ENCODE measurements around the gene CDK19. TPM values are rescaled to one million over a fixed set of nuclear protein-coding genes. Genes with fewer than 3 reads are reported as not detected.

Gene CDK19
- total RNA-seq, 1 donor from 2014 or later = 21.8 TPM

- Histone ChIP-seq H4K20me1 (ENCODE audit: insufficient read depth, low read length) (peaks cover 4% of the 10 kb centered on the region), H3K9ac (ENCODE audit: low read length) (no peak overlapping the region), H3K4me3 (ENCODE audit: insufficient read depth, low read depth, low read length) (no peak overlapping the region), H3K27me3 (ENCODE audit: insufficient read depth, low read length) (no peaks in the 10 kb centered on the region), H3K27ac (ENCODE audit: low read depth, low read length) (no peak overlapping the region), H3K36me3 (ENCODE audit: insufficient read depth, low read length) (no peaks in the 10 kb centered on the region), H2AFZ (ENCODE audit: low read depth, low read length) (no peak overlapping the region), H3K4me2 (ENCODE audit: low read length) (no peak overlapping the region), H3K9me3 (ENCODE audit: insufficient read depth, low read depth, low read length) (peaks cover 4% of the 10 kb centered on the region), H3K79me2 (ENCODE audit: insufficient read depth, low read length) (no peaks in the 10 kb centered on the region), H3K4me1 (ENCODE audit: insufficient read depth, low read length) (no peaks in the 10 kb centered on the region)
- Mint-ChIP-seq H3K4me1 (ENCODE audit: low read depth, unreplicated experiment) (peaks cover 2% of the 10 kb centered on the region), H3K36me3 (ENCODE audit: low read depth, unreplicated experiment) (peaks cover 8% of the 10 kb centered on the region), H3K4me3 (ENCODE audit: unreplicated experiment) (no peak overlapping the region), H3K27ac (ENCODE audit: unreplicated experiment) (no peak overlapping the region), H3K9me3 (ENCODE audit: unreplicated experiment) (peaks cover 8% of the 10 kb centered on the region), H3K27me3 (ENCODE audit: low read depth, unreplicated experiment) (no peaks in the 10 kb centered on the region)
- FAIRE-seq = no peak
- no peak for DNase-seq (ENCODE audit: low read depth)
- no peak for TF ChIP-seq EZH2 (IDR thresholded peaks at IDR 0.05; ENCODE audit: insufficient read depth, low read length)
- TF ChIP-seq, protein P1, sequence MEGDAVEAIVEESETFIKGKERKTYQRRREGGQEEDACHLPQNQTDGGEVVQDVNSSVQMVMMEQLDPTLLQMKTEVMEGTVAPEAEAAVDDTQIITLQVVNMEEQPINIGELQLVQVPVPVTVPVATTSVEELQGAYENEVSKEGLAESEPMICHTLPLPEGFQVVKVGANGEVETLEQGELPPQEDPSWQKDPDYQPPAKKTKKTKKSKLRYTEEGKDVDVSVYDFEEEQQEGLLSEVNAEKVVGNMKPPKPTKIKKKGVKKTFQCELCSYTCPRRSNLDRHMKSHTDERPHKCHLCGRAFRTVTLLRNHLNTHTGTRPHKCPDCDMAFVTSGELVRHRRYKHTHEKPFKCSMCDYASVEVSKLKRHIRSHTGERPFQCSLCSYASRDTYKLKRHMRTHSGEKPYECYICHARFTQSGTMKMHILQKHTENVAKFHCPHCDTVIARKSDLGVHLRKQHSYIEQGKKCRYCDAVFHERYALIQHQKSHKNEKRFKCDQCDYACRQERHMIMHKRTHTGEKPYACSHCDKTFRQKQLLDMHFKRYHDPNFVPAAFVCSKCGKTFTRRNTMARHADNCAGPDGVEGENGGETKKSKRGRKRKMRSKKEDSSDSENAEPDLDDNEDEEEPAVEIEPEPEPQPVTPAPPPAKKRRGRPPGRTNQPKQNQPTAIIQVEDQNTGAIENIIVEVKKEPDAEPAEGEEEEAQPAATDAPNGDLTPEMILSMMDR (IDR thresholded peaks at IDR 0.05; ENCODE audit: insufficient read depth, low read depth, low read length) = no peak
These were observed 29.0 kb downstream of the CDK19 start for GRCh38 chr6:110786271-110786670.

DNA sequence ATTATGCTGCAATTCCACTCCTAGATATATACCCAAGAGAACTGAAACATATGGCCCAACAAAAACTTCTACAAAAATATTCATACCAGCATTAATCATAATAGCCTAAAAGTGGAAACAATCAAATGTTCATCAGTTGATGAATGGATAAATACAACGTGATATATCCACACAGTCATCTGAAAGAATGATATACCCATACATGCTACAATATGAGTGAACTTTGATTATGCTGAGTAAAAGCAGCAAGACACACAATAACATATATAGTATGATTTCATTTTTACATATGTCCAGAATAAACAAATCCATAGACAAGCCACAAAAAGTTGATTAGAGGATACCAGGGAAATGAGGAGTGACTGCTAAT lies 30.7 kb downstream of the CDK19 start:
- H3K79me2 ChIP-seq (ENCODE audit: insufficient read depth, low read length) = no peaks in the 10 kb centered on the region
- Mint-ChIP-seq H3K27me3 (ENCODE audit: low read depth, unreplicated experiment) (no peaks in the 10 kb centered on the region), H3K4me3 (ENCODE audit: unreplicated experiment) (no peak overlapping the region), H3K36me3 (ENCODE audit: low read depth, unreplicated experiment) (peaks cover 8% of the 10 kb centered on the region), H3K9me3 (ENCODE audit: unreplicated experiment) (peaks cover 8% of the 10 kb centered on the region), H3K27ac (ENCODE audit: unreplicated experiment) (no peak overlapping the region), H3K4me1 (ENCODE audit: low read depth, unreplicated experiment) (peaks cover 2% of the 10 kb centered on the region)
- no peak overlapping the region for H2AFZ ChIP-seq (ENCODE audit: low read depth, low read length)
- no peaks in the 10 kb centered on the region for H3K4me1 ChIP-seq (ENCODE audit: insufficient read depth, low read length)
- H3K4me3 ChIP-seq (ENCODE audit: insufficient read depth, low read depth, low read length) = no peak overlapping the region
- TF ChIP-seq, protein P1 (IDR thresholded peaks at IDR 0.05; ENCODE audit: insufficient read depth, low read depth, low read length) = no peak
- TF ChIP-seq EZH2 (IDR thresholded peaks at IDR 0.05; ENCODE audit: insufficient read depth, low read length) = no peak
- H3K9ac ChIP-seq (ENCODE audit: low read length) = no peak overlapping the region
- DNase-seq (ENCODE audit: low read depth) = no peak
- H3K9me3 ChIP-seq (ENCODE audit: insufficient read depth, low read depth, low read length) = peaks cover 4% of the 10 kb centered on the region
- no peak for FAIRE-seq
- no peaks in the 10 kb centered on the region for H3K36me3 ChIP-seq (ENCODE audit: insufficient read depth, low read length)
- no peaks in the 10 kb centered on the region for H3K27me3 ChIP-seq (ENCODE audit: insufficient read depth, low read length)
- H3K27ac ChIP-seq (ENCODE audit: low read depth, low read length) = no peak overlapping the region
- H4K20me1 ChIP-seq (ENCODE audit: insufficient read depth, low read length) = peaks cover 4% of the 10 kb centered on the region
- H3K4me2 ChIP-seq (ENCODE audit: low read length) = no peak overlapping the region

DNA sequence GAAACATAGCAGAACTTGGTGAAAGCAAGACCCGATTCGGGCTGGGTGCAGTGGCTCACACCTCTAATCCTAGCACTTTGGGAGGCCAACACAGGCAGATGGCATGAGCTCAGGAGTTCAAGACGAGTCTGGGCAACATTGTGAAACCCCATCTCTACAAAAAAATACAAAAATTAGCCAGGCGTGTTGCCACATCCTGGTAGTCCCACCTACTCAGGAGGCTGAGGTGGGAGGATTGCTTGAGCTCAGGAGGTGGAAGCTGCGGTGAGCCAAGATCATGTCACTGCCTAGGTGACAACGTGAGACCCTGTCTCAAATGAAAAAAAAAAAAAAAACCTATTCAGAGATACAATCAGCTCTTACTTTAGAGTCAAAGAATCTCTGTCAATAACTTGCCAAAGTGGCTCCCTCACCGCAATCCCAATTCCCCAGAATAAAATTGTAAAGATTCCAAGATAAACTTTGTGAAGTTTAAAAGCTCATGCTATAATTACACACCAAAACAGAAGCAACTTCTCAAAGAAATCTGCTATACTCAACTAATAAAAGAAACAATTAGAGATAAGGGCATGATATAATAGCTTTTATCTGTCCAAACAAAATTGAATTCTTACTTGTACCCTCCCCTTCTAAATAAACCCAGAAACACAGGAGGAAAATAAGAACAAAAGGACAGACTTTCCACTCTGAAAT lies 33.6 kb downstream of the CDK19 start:
- Histone ChIP-seq H3K27me3 (ENCODE audit: insufficient read depth, low read length) (no peaks in the 10 kb centered on the region), H3K4me1 (ENCODE audit: insufficient read depth, low read length) (no peaks in the 10 kb centered on the region), H3K9me3 (ENCODE audit: insufficient read depth, low read depth, low read length) (no peaks in the 10 kb centered on the region), H3K79me2 (ENCODE audit: insufficient read depth, low read length) (no peaks in the 10 kb centered on the region), H3K9ac (ENCODE audit: low read length) (no peak overlapping the region), H2AFZ (ENCODE audit: low read depth, low read length) (no peak overlapping the region), H3K4me3 (ENCODE audit: insufficient read depth, low read depth, low read length) (no peak overlapping the region), H4K20me1 (ENCODE audit: insufficient read depth, low read length) (peaks cover 10% of the 10 kb centered on the region), H3K36me3 (ENCODE audit: insufficient read depth, low read length) (no peaks in the 10 kb centered on the region), H3K4me2 (ENCODE audit: low read length) (no peak overlapping the region), H3K27ac (ENCODE audit: low read depth, low read length) (no peak overlapping the region)
- no peaks in the 10 kb centered on the region for H3K27me3 Mint-ChIP-seq (ENCODE audit: low read depth, unreplicated experiment)
- no peak overlapping the region for H3K27ac Mint-ChIP-seq (ENCODE audit: unreplicated experiment)
- TF ChIP-seq, protein P1 (IDR thresholded peaks at IDR 0.05; ENCODE audit: insufficient read depth, low read depth, low read length) = no peak
- TF ChIP-seq EZH2 (IDR thresholded peaks at IDR 0.05; ENCODE audit: insufficient read depth, low read length) = no peak
- H3K9me3 Mint-ChIP-seq (ENCODE audit: unreplicated experiment) = no peaks in the 10 kb centered on the region
- no peak for DNase-seq (ENCODE audit: low read depth)
- peaks cover 2% of the 10 kb centered on the region for H3K4me1 Mint-ChIP-seq (ENCODE audit: low read depth, unreplicated experiment)
- no peak overlapping the region for H3K4me3 Mint-ChIP-seq (ENCODE audit: unreplicated experiment)
- no peaks in the 10 kb centered on the region for H3K36me3 Mint-ChIP-seq (ENCODE audit: low read depth, unreplicated experiment)
- no peak for FAIRE-seq

All from astrocyte (in vitro differentiated cells and primary cell).